PFSK-1 (cell line): Measurements from ENCODE around the gene VPS41.

Experiments
- FOXP2 ChIP-seq: optimal IDR thresholded peaks from 2 replicates; pipeline ENCODE3; 2011; ENCODE audit warnings: borderline replicate concordance, control low read depth, inconsistent platforms; ENCODE audit not compliant: insufficient read depth; ENCODE audit errors: extremely low read length, extremely low read depth
- POLR2AphosphoS5 ChIP-seq: IDR thresholded peaks from 2 replicates; pipeline ENCODE4 v1.6.1; 2012; ENCODE audit warnings: low read depth, mild to moderate bottlenecking, control low read depth, low read length, moderate library complexity
- SIN3A ChIP-seq: IDR thresholded peaks from 2 replicates; pipeline ENCODE4 v1.6.1; 2012; ENCODE audit warnings: mild to moderate bottlenecking, low read length, moderate library complexity, borderline replicate concordance; ENCODE audit not compliant: insufficient read depth
- TAF1 ChIP-seq: IDR thresholded peaks from 2 replicates; pipeline ENCODE4 v1.6.1; 2012; ENCODE audit warnings: low read length, control low read depth, borderline replicate concordance; ENCODE audit not compliant: insufficient read depth
- TF ChIP-seq, protein P1 (sequence below), 2 experiments: IDR thresholded peaks; 2 replicates each; pipeline versions ENCODE4 v1.6.1 to v1.8.0; 2011 to 2012; ENCODE audit warnings: low read depth in 2 of 2, low read length in 2 of 2, control low read depth in 1 of 2, inconsistent platforms in 1 of 2, mild to moderate bottlenecking in 1 of 2, moderate library complexity in 1 of 2; ENCODE audit not compliant: insufficient read depth in 1 of 2

- TF ChIP-seq POLR2AphosphoS5 (no peak), TAF1 (no peak), SIN3A (no peak), FOXP2 (no peak)
- TF ChIP-seq, protein P1, sequence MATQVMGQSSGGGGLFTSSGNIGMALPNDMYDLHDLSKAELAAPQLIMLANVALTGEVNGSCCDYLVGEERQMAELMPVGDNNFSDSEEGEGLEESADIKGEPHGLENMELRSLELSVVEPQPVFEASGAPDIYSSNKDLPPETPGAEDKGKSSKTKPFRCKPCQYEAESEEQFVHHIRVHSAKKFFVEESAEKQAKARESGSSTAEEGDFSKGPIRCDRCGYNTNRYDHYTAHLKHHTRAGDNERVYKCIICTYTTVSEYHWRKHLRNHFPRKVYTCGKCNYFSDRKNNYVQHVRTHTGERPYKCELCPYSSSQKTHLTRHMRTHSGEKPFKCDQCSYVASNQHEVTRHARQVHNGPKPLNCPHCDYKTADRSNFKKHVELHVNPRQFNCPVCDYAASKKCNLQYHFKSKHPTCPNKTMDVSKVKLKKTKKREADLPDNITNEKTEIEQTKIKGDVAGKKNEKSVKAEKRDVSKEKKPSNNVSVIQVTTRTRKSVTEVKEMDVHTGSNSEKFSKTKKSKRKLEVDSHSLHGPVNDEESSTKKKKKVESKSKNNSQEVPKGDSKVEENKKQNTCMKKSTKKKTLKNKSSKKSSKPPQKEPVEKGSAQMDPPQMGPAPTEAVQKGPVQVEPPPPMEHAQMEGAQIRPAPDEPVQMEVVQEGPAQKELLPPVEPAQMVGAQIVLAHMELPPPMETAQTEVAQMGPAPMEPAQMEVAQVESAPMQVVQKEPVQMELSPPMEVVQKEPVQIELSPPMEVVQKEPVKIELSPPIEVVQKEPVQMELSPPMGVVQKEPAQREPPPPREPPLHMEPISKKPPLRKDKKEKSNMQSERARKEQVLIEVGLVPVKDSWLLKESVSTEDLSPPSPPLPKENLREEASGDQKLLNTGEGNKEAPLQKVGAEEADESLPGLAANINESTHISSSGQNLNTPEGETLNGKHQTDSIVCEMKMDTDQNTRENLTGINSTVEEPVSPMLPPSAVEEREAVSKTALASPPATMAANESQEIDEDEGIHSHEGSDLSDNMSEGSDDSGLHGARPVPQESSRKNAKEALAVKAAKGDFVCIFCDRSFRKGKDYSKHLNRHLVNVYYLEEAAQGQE (IDR thresholded peaks at IDR 0.05; ENCODE audit: insufficient read depth in 1 of 2, low read depth in 2 of 2, low read length in 2 of 2): no peak
These were observed 19.0 kb downstream of the VPS41 start for GRCh38 chr7:38889872-38890432.
